ENCODE results near the gene CFAP57.

Gene CFAP57

GRCh38 chr1:43274125-43274803 lies 102.1 kb downstream of the CFAP57 start:
- in situ Hi-C loops (cut with HindIII; ENCODE audit: low pct_ligation_motif_present, low sequenced_read_pairs), result no loop called here
- no peaks in the 10 kb centered on the region for H3K36me3 ChIP-seq (replicated peaks)
- TF ChIP-seq, protein P1, sequence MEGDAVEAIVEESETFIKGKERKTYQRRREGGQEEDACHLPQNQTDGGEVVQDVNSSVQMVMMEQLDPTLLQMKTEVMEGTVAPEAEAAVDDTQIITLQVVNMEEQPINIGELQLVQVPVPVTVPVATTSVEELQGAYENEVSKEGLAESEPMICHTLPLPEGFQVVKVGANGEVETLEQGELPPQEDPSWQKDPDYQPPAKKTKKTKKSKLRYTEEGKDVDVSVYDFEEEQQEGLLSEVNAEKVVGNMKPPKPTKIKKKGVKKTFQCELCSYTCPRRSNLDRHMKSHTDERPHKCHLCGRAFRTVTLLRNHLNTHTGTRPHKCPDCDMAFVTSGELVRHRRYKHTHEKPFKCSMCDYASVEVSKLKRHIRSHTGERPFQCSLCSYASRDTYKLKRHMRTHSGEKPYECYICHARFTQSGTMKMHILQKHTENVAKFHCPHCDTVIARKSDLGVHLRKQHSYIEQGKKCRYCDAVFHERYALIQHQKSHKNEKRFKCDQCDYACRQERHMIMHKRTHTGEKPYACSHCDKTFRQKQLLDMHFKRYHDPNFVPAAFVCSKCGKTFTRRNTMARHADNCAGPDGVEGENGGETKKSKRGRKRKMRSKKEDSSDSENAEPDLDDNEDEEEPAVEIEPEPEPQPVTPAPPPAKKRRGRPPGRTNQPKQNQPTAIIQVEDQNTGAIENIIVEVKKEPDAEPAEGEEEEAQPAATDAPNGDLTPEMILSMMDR (IDR thresholded peaks at IDR 0.05; ENCODE audit: low read depth, low read length, missing control alignments), result no peak
- DNase-seq, result peak; percentile 9
- no peaks in the 10 kb centered on the region for H3K27me3 ChIP-seq (replicated peaks)
- no peak overlapping the region for H3K4me3 ChIP-seq (ENCODE audit: low read depth, low read length)
- H3K27ac ChIP-seq, result no peak overlapping the region

DNA sequence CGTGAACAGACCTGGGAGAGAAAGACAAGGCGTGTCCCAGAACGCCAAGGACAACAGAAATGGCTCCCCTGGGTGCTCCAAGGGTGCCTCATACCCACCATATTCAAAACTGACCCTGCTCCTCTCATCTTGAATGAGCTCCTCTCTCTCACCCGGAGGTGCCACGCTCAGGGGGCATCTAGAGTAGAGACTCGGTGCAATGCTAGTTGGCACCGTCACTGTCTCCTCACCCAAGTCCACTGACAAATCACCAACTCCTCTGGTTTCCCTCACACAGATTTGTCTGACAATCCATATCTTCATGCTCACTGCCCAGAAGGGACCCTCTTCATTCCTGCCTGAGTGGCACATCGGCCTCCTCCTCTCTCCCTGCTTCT lies 102.7 kb downstream of the CFAP57 start:
- no peak overlapping the region for H3K4me3 ChIP-seq (ENCODE audit: low read depth, low read length)
- in situ Hi-C loops (cut with HindIII; ENCODE audit: low pct_ligation_motif_present, low sequenced_read_pairs), result no loop called here
- no peak overlapping the region for H3K27ac ChIP-seq
- no peaks in the 10 kb centered on the region for H3K36me3 ChIP-seq (replicated peaks)
- TF ChIP-seq, protein P1 (IDR thresholded peaks at IDR 0.05; ENCODE audit: low read depth, low read length, missing control alignments), result no peak
- H3K27me3 ChIP-seq (replicated peaks), result no peaks in the 10 kb centered on the region
- no peak for DNase-seq

- no peaks in the 10 kb centered on the region for H3K36me3 ChIP-seq (replicated peaks)
- no peaks in the 10 kb centered on the region for H3K27me3 ChIP-seq (replicated peaks)
- in situ Hi-C loops (cut with HindIII; ENCODE audit: low pct_ligation_motif_present, low sequenced_read_pairs), result no loop called here
- no peak overlapping the region for H3K4me3 ChIP-seq (ENCODE audit: low read depth, low read length)
- TF ChIP-seq, protein P1 (IDR thresholded peaks at IDR 0.05; ENCODE audit: low read depth, low read length, missing control alignments), result no peak
- H3K27ac ChIP-seq, result no peak overlapping the region
- no peak for DNase-seq
These were observed 103.9 kb downstream of the CFAP57 start for GRCh38 chr1:43275826-43276620.

GRCh38 chr1:43276673-43277072 lies 104.5 kb downstream of the CFAP57 start:
- Histone ChIP-seq H3K27me3 (replicated peaks) (no peaks in the 10 kb centered on the region), H3K4me3 (ENCODE audit: low read depth, low read length) (no peak overlapping the region), H3K27ac (no peak overlapping the region), H3K36me3 (replicated peaks) (no peaks in the 10 kb centered on the region)
- TF ChIP-seq, protein P1 (IDR thresholded peaks at IDR 0.05; ENCODE audit: low read depth, low read length, missing control alignments), result no peak
- no peak for DNase-seq
- in situ Hi-C loops (cut with HindIII; ENCODE audit: low pct_ligation_motif_present, low sequenced_read_pairs), result no loop called here

DNA sequence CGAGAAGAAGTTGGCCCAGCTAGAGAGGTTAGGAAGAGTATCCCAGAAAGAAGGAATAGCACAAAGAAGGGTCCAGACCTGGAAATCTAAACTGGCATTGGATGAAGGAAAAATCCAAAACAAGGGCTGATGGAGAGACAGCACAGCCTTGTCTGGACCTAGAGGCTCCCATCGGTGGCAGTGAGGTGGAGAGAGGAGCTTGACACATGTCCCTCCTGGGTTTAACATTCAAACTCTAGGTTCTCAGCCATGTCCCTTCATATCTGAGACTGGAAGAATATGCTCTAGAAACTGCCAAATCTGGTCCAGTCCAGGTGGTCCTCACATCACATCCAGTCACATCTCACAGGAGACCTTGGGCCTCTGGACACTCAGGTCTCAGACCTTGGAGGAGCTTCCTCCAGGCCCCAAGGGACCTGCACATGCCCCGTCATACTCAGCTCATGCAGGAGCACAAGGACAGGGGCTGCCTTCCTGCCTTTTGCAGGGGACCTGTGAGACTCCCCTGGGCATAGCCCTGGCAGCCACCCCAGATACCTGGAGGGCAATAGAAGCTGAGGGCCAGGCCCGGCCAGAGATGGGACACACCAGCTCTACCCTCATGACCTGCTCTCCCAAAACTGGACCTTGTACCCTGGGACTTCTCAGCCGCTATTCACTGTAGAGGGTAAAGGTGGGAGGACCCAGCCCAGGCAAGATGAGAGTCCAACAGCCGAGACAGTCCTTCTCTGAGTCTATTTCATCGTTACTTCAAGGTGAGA lies 105.2 kb downstream of the CFAP57 start:
- H3K36me3 ChIP-seq (replicated peaks), result no peaks in the 10 kb centered on the region
- H3K27me3 ChIP-seq (replicated peaks), result no peaks in the 10 kb centered on the region
- H3K27ac ChIP-seq, result no peak overlapping the region
- TF ChIP-seq, protein P1 (IDR thresholded peaks at IDR 0.05; ENCODE audit: low read depth, low read length, missing control alignments), result no peak
- in situ Hi-C loops (cut with HindIII; ENCODE audit: low pct_ligation_motif_present, low sequenced_read_pairs), result no loop called here
- H3K4me3 ChIP-seq (ENCODE audit: low read depth, low read length), result no peak overlapping the region
- no peak for DNase-seq
